HG03457 (cell line): ENCODE data around the gene EPHA6.
A peak's percentile ranks its signal among the peaks of the same experiment; 100 is the strongest.

ENCODE experiments used
- ATAC-seq: cut with Tn5 transposase; IDR thresholded peaks from one replicate; pipeline ENCODE4 v1.9.1; 2021; ENCODE audit warnings: moderate number of reproducible peaks; ENCODE audit not compliant: unreplicated experiment

The EPHA6 gene

DNA sequence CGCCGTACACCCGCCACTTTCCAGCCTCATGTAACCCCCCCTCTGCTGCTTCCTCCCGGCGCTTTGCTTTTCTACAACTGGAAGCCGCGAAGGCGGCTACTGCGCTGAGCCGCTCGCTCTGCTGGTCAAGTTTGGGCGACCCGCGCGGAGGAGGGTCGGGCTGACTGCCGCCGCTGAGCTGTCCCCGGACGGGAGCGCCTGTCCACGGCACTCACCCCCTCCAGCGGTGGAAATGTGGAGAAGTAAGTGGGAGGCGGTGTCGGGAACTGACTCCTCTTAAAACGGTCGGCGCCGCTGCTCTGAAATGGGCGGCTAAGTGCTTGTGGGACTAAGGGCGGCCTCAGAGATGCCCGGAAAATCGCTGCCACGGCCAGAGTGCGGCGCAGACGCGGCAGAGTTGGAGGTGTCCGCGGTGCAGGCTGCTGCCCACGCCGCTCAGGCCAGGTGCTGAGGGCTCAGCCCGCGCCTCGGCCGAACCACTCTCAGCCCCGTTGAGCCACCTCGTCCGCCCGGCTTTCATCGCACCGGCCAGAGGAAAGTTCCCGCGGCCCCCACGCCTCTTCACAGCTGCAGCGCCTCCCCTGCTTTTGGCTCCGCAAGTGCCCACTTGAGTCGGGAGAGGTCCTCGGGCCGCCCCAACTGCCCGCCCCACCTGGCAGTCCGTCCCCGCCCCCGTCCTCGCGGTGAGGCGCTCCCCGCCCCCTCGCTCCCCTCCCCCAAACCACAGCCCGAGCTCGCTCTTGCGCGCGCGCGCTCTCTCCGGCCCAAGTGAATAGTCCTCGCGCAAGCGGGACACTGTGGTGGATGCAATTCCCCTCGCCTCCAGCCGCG, at the start of gene EPHA6:
Gene EPHA6 (plus strand): TSS at position 775 of the 831 bp plus-strand sequence.
- no peak for ATAC-seq

DNA sequence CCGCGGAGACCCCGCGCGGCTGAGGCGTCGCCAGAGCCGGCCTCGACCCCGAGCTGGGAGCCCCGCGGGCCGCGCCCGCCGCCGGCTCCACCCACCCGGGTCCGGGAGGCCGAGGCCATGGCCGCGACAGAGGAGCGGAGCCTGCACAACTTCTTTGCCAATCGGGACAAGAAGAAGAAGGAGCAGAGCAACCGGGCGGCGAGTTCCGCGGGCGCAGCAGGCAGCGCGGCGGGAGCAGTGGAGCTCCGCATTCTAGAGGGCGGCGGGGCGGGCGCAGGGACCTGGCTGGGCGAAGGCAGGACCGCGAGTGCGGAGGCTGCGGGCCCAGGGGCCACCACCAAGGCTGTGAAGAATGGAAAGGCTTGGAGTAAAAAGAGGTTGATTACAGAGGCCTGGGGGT, 37.6 kb upstream of the EPHA6 start:
- no peak for ATAC-seq

DNA sequence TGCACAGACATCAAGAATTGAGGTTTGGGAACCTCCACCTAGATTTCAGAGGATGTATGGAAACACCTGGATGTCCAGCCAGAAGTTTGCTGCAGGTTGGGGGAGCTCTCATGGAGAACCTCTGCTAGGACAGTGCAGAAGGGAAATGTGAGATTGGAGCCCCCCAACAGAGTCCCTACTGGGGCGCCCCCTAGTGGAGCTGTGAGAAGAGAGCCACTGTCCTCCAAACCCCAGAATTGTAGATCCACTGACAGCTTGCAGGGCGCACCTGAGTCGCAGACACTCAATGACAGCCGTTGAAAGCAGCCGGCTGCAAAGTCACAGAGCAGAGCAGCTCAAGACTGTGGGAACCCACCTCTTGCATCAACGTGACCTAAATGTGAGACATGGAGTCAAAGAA, 34.6 kb upstream of the EPHA6 start:
- no peak for ATAC-seq

DNA sequence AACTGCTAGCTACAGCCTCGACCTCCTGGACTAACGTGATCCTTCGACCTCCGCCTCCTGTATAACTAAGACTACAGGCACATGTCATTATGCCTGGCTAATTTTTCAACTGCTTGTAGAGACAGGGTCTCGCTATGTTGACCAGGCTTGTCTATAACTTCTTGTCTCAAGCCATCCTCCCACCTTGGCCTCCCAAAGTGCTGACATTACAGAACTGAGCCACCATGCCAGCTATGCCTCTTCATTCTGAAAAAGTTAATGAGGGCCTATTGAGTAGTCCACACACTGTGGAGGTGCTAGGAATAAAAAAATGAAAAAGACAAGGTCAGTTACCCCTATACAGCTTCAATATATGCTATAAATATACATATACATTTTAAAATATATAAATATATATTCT, 18.3 kb upstream of the EPHA6 start:
- no peak for ATAC-seq

DNA sequence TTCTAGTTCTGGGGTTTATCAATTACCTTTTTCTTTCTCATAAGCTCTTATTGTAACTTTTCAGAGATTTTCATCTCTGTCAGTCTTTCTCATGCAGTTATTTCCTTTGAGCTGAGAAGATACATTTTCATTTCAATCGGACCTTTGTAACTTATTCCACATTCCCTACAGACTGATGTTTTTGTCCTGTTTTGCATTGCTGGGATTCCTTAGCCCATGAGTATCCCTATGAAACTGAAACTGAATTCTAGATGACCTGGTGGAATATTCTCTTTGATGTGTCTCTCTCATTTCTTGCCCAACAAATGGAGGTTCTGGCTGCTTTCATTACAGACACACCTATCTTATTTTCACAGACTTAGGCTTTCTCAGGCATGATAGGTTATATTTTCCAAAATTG, 10.5 kb upstream of the EPHA6 start:
- ATAC-seq = no peak

DNA sequence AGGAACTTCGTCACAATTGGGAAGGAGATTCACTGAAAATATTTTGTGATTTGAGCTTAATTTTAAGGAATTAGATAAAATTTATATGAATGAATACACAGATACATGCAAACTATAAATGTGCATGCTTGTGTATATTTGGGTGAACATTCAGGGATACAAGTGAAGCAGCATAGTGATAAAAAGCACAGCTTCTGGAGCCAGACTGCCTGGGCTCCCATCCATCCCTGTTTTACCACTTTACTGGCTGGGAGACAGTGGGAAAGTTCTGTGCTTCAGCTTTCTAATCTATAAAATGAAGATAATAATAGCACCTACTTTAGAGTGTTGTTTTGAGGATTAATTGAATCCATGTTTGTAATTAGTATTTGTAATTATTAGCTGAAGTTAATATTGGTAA, 8.1 kb upstream of the EPHA6 start:
- no peak for ATAC-seq

DNA sequence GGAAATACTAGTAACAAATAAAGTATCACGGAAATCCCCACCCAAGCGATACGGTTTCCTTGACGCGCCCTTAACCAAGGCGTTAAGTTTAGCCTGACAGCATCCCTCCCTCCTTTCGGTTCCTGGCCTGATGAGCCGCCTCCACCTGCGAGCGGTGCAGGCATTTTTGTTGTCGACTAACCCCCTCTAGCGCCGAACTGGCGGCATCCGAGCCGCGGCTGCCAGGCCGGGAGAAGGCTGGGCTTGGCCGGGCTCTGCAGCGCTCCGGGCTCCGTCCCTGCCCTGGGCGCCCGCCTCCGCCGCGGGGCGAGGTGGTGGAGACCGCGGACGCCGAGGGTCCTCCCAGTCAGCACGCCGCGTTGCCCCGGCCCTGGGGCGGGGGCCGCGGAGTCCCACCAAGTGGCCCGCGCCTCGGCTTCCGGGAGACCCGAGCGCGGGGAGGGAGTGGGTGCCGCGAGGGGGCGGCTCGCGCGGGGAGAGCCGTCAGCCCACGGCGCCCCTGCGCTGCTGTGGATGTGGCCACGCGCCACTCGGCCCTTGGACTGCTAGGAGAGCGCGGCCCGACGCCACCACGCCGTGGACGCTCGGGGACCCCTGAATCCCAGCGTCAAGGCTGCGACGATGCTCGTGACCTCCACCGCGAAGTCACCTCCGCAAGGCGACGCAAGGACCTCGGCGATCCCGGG, 1.1 kb upstream of the EPHA6 start:
- peak; percentile 99 for ATAC-seq

DNA sequence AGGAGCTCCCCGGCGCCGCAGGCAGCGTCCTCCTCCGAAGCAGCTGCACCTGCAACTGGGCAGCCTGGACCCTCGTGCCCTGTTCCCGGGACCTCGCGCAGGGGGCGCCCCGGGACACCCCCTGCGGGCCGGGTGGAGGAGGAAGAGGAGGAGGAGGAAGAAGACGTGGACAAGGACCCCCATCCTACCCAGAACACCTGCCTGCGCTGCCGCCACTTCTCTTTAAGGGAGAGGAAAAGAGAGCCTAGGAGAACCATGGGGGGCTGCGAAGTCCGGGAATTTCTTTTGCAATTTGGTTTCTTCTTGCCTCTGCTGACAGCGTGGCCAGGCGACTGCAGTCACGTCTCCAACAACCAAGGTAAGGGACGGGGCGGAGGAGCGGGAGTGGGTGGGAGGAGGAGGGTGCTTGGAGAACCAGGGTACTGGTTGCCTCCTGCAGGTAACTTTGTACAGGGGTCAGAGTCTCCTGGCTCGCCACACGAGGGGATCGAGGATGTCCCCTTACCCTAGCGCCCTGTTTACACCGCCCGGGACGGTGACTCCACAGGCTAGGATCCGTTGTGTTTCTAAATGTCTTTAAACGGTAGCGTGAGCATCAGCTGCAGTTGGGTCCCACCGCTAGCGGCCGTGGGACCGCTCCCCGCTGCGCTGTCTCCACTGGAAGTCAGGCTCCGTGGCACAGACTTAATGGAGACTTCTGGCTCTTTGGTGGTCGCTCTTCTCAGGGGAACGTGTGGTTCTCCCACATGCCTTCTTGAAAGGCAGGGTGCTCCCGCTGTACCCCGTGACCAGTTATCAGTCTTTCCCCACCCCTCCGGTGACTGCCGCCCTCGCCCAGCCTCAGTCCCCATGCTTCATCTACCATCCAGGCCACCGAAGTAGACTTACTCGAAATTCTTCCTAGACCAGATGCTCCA, 515 bp downstream of the EPHA6 start:
- ATAC-seq = no peak

DNA sequence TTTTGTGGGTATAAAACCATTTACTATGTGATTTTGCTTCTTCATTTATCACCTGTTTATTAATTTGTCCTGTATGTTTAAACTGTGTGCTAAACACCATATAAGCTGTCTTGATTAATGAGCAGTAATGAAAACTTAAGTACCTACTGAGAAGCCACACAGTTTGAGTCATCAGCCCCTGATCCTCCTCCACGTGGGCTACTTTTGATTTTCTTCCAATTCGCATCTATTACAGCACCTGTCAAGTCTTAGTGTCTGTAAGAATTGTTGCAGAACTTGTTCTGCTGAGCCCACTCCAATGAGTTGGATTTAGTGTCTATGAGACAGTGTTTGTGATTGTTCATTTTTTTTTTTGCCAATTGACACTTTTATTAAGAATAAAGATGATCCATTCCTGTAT, 16.8 kb downstream of the EPHA6 start:
- ATAC-seq = no peak

DNA sequence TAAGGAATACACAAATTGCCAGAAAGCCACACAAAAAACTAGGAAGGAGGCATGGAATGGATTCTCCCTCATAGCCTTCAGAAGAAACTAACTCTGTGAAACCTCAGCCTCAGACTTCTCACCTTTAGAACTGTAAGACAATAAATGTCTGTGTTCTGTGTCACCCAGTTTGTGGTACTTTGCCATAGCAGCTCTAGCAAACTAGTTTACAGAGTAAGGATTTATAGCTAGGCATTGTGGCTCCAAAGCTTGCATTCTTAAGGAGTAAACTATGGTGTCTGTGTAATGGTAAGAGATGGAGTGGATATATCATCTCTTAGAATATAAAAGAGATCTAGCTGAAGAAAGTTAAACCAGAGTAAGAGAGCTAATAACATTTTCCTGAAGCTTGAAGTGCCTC, 18.9 kb downstream of the EPHA6 start:
- no peak for ATAC-seq

DNA sequence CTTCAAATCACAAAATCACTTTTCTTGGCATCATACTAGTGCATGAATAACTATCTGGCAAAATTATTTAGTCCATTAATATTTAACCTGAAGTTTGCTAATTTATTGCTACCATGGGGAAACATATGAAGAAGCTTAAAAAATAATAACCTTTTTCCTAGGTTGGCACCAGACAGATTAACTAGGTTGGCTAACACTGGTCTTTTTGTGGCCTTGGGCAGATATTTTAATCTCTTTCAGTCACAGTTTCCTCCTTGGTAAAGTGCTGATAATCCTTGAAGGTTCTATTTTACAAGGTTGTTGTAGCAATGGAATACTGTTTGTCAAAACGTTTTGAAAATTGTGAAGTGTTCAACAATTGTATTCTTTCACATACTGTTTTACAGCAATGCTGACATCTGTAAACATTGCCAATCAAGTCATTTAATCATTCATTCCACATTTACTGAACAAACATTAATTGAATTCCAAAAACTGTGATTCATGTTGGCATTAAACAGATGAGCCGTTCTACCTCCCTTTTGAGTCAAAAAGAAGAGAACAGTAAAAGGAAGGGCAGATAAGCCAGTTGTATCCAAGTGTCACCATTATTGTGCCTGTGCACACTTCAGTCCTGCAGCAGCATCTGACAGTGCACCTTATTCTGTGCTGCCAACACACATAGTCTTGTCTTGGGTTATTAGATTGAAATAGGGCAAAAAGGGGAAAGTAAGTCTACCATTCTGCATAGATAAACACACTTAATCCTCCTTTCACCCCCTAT, 21.9 kb downstream of the EPHA6 start:
- no peak for ATAC-seq

DNA sequence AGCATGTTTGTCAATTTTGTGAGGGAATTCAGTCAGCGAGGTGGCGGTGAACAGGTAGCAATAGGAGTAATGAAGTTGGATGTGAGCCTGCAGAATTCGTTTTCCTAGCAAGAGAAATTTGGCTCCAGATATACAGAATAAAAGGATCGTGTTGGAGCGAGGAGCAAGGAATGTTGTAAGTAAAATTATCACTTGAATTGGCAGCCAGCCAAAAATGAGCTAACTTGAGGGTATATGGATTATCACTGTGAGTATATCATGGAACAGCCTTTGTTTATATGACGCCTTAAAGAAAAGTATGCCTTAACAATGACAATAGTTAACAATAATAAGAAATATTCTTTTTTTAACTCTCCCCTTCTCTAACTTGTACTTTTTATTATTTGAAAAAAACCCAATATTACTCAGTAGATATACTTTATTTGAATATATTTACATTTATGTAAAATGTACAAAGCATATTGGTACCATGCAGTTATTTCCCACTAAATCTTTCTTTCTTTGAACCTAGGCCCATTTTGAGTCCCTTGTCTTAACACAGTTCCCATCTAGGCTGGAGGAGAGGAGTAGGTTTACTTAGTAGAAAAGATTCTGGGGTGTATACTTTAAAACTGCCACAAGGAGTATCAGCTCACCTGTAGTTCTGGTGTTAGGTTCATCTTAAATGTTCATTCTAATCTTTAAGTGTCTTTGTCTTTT, 29.3 kb downstream of the EPHA6 start:
- no peak for ATAC-seq

DNA sequence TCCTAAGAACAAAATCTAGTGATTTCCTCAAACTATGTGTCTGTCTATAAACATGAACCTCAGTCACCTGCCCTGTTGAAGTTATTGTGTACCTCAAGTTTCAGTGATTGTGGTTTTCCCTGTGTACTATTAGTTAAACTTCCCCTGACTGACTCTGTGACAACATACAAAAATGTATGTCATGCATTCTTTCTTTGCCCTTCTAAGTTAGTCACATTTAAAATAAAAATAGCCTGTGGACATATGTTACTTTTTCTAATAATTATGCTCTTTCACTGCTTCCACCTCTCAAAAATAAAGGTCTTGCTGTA, 29.8 kb downstream of the EPHA6 start:
- ATAC-seq = no peak

DNA sequence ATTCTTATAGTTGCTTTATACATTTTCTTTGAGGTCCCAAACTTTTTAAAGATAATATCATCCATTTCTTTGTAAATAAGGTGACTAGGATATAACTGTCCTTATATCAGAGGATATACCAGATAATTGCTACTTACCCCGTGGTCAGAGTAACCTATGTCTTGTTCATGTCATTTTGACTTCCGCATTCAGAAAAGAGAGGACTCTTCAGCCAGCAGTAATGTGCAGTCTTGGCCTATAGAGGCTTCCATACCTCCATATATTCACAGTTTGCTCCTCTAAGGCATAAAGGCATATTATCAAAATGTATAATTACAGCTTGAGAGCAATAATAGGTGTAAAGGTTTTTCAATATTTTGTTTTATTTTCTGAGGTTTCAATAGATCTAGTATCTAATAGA, 38.5 kb downstream of the EPHA6 start:
- ATAC-seq = no peak

DNA sequence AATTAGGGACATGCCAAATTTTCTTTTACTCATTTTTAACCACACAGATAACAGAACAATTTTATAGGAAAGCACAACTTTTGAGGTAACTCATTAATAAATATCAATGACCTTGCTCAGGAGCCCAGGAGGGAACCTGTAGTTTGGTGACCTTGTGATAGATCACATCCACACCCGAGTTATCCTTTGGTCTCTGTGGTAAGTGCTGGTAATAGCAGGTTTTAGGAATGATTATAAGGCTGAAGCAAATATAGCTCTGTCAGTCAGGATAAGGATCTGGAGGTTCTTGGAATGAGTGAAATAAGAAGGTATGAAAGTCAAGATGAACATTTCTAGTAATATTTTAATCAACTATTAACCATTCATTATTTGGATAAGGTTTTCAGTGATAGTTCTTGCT, 46.5 kb downstream of the EPHA6 start:
- no peak for ATAC-seq

DNA sequence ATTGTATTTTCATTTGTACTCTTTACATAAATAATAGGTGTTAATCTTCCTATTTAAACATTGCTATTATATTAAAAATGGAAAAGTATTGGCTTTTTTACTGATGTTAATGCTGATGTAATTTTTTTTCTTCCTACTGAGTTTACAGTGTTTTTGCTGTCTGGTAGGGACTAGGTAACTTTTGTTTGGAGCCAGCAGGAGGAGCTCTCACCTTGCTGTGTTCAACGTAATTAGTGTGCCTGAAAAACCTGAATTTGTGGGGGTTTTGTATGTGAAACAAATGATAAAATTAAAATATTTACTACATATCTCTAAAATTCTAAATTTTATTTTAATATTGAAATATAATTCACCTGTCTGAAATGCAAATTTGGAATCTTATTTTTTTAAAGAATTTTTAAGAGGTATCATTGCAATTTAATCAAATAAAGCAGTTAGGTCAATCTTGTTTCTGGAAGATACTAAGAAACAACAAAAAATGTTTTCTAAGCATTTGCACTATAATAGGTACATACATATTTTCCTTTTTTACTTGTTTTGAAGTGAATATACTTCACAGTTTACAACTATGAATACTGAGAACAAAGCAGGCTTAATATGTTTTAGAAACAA, 48.8 kb downstream of the EPHA6 start:
- ATAC-seq = peak; percentile 57

DNA sequence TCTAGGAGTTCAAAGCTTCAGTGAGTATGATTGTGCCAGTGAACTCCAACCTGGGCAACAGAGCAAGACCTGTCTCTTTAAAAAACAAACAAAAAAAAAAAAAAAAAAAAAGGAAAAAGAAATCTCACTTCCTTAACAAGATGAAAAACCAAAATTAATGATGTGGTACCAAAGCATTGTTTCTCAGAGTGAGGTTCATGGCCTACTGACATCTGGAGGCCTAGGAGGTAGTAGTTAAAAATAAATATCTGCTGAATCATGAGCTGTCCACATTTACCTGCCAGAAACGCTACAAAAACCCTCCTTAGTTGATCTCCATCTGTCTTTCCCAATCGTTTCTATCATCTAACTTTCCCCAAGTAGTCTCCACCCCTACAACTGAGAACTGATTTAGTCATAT, 51.2 kb downstream of the EPHA6 start:
- no peak for ATAC-seq

DNA sequence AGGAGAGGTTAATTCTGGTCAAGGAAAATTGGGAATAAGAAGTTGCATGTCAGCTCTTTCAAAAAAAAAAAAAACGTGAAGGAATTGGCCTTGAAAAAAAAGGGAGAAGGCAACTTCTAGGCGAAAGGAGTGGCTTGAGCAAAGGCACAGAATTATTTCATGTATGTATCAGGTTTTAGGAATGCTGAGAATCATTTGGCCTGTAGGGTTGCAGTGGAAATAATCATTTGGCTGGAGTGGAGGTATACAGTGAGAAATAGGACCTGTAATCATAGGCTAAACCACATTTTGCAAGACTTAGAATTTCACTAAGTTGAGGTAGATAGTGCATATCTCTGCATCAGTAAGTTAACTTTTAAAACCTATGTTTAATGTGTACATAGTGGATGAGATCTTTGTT, 54.9 kb downstream of the EPHA6 start:
- ATAC-seq = no peak

DNA sequence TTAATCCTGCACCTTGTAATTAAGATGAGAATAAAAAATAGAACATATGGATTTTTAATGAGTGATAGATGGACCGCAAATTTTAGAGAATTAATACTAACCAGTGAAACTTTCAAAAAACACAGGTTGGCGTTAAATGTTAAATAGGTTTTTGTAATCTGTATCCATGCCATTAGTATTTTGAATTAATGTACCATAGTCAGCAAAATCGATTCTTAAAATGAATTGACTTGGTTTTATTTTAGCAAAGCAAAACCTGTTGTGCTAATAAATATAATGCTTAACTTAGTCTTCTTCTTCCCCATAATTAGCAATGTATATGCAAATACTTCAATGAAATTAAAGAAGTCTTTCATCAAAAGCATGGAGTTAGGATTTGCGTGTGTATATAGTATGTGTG, 63.1 kb downstream of the EPHA6 start:
- no peak for ATAC-seq

DNA sequence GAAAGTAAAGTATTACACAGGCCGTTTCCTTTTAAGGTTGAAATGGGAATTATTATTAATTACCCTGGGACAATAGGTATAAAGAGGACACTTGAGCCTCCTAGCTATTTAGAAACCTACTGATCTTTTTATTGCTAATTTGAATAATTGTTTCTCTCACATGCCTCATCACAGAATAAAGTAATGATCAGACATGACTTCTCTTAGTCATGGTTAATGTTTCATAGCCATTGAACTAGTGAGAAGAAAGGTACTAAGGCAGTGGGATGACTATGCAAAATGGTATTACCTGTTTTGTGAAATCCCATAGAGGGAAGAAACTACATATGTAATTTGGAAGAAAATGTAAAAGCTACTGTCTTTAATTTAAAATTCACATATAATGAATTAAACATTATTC, 85.6 kb downstream of the EPHA6 start:
- ATAC-seq = no peak
